Liver (tissue), 9 donors: Measurements from ENCODE around the gene HEPACAM. TPM values are rescaled to one million over a fixed set of nuclear protein-coding genes. Genes with fewer than 3 reads are reported as not detected.
A peak's percentile ranks its signal among the peaks of the same experiment; 100 is the strongest.

Experiments
- DNase-seq: peaks from one replicate; pipeline ENCODE4 v3.0.0-alpha.2; 2017; ENCODE audit warnings: low spot score
- H3K27ac ChIP-seq, 2 donors: one replicate each; pipeline ENCODE4 v1.7.0; 2013; ENCODE audit warnings: inconsistent platforms in 2 of 2, low read length in 2 of 2, control low read depth in 1 of 2, low read depth in 1 of 2, mild to moderate bottlenecking in 1 of 2
- H3K27me3 ChIP-seq, 4 donors: one replicate each; pipeline versions ENCODE4 v1.6.1 to v1.7.0; 2013; ENCODE audit warnings: low read length in 3 of 4, inconsistent platforms in 1 of 4, mild to moderate bottlenecking in 1 of 4, moderate library complexity in 1 of 4; ENCODE audit not compliant: control insufficient read depth in 4 of 4, insufficient read depth in 4 of 4
- H3K36me3 ChIP-seq, 4 donors: one replicate each; pipeline versions ENCODE4 v1.6.1 to v1.7.0; 2013; ENCODE audit warnings: low read length in 3 of 4, mild to moderate bottlenecking in 3 of 4, low read depth in 1 of 4, moderate library complexity in 1 of 4; ENCODE audit not compliant: control insufficient read depth in 4 of 4, insufficient read depth in 3 of 4
- H3K4me1 ChIP-seq, 4 donors: one replicate each; pipeline versions ENCODE4 v1.6.1 to v1.7.0; 2013; ENCODE audit warnings: low read length in 3 of 4, mild to moderate bottlenecking in 3 of 4, moderate library complexity in 1 of 4; ENCODE audit not compliant: control insufficient read depth in 4 of 4, insufficient read depth in 4 of 4
- H3K4me3 ChIP-seq, 3 donors: one replicate each; pipeline versions ENCODE4 v1.6.1 to v1.7.0; 2013; ENCODE audit warnings: low read length in 3 of 3, control low read depth in 1 of 3, low read depth in 1 of 3, mild to moderate bottlenecking in 1 of 3
- H3K9ac ChIP-seq, 2 donors: one replicate each; pipeline ENCODE4 v1.7.0; 2013; ENCODE audit warnings: low read length in 2 of 2, mild to moderate bottlenecking in 2 of 2, moderate library complexity in 2 of 2, control low read depth in 1 of 2, low read depth in 1 of 2
- H3K9me3 ChIP-seq, 4 donors: one replicate each; pipeline versions ENCODE4 v1.6.1 to v1.7.0; 2013; ENCODE audit warnings: low read length in 3 of 4; ENCODE audit not compliant: control insufficient read depth in 4 of 4
- FOXA1 ChIP-seq: IDR thresholded peaks from 2 replicates; pipeline ENCODE4 v1.6.1; 2016; ENCODE audit warnings: antibody characterized with exemption
- FOXA2 ChIP-seq: IDR thresholded peaks from 2 replicates; pipeline ENCODE4 v1.6.1; 2016; ENCODE audit warnings: antibody characterized with exemption
- GABPA ChIP-seq, 2 donors: IDR thresholded peaks in 1 of 2; conservative IDR thresholded peaks in 1 of 2; 2 replicates each; pipeline ENCODE4 v1.6.1; 2016; ENCODE audit warnings: antibody characterized with exemption in 2 of 2, mild to moderate bottlenecking in 1 of 2, moderate library complexity in 1 of 2
- HNF4G ChIP-seq: IDR thresholded peaks from 2 replicates; pipeline ENCODE4 v1.6.1; 2016; ENCODE audit warnings: antibody characterized with exemption
- JUND ChIP-seq, 2 donors: IDR thresholded peaks; 2 replicates each; pipeline ENCODE4 v1.6.1; 2016; ENCODE audit warnings: antibody characterized with exemption in 2 of 2
- NR2F2 ChIP-seq: IDR thresholded peaks from 2 replicates; pipeline ENCODE4 v1.6.1; 2016; ENCODE audit warnings: antibody characterized with exemption
- RAD21 ChIP-seq, 2 donors: IDR thresholded peaks; 2 replicates each; pipeline ENCODE4 v1.6.1; 2016; ENCODE audit warnings: antibody characterized with exemption in 2 of 2, mild to moderate bottlenecking in 2 of 2
- RXRA ChIP-seq, 2 donors: IDR thresholded peaks; 2 replicates each; pipeline ENCODE4 v1.6.1; 2017 to 2018; ENCODE audit warnings: antibody characterized with exemption in 2 of 2, mild to moderate bottlenecking in 1 of 2
- SP1 ChIP-seq: IDR thresholded peaks from 2 replicates; pipeline ENCODE4 v1.6.1; 2018; ENCODE audit warnings: antibody characterized with exemption, mild to moderate bottlenecking
- TAF1 ChIP-seq: conservative IDR thresholded peaks from 2 replicates; pipeline ENCODE4 v1.6.1; 2016; ENCODE audit warnings: antibody characterized with exemption, mild to moderate bottlenecking
- YY1 ChIP-seq: IDR thresholded peaks from 2 replicates; pipeline ENCODE4 v1.6.1; 2016; ENCODE audit warnings: antibody characterized with exemption, mild to moderate bottlenecking
- WGBS: extraction: QIAGEN DNeasy Blood & Tissue Kit; methylation state at CpG from one replicate; pipeline ENCODE4 v1.1.7; 2013; 5-methylcytosine and 5-hydroxymethylcytosine counted together
- polyA plus RNA-seq, 2 donors: library from polyadenylated mRNA; stranded (reverse) in 1 of 2; unstranded in 1 of 2; fragments of 200-250 nt in 1 of 2; fragments of >200 nt in 1 of 2; fragmentation: Nextera tagmentation in 1 of 2; extraction: Ambion mirVana in 1 of 2; gene quantifications; one replicate each; pipeline versions ENCODE4 v1.2.1 to v1.2.3, GENCODE V29; 2013 to 2015
- total RNA-seq, 2 donors: library from RNA; depleted of rRNA; stranded (reverse); fragments of >200 nt; gene quantifications; one replicate each; pipeline ENCODE4 v1.2.3, GENCODE V29; 2014
- TF ChIP-seq, protein P1 (sequence below): IDR thresholded peaks from 2 replicates; pipeline ENCODE4 v1.6.1; 2016; ENCODE audit warnings: antibody characterized with exemption
- TF ChIP-seq, protein P2 (sequence below): fragments of 150-350 bp; IDR thresholded peaks from 2 replicates; pipeline ENCODE4 v1.5.1; 2017; ENCODE audit warnings: improper control_type of control experiment, low read depth, low read length; ENCODE audit not compliant: missing input control
- TF ChIP-seq, protein P3 (sequence below): IDR thresholded peaks from 2 replicates; pipeline ENCODE4 v1.6.1; 2016; ENCODE audit warnings: antibody characterized with exemption, mild to moderate bottlenecking
- donor health status: healthy.
- donor health status: healthy.
- donor health status: healthy.
- donor health status: healthy.
- donor health status: healthy.

The HEPACAM gene
- total and polyA plus RNA-seq, 4 donors: 0.79 to 7.1 (median 3.3) TPM; not detected in 1

GRCh38 chr11:124916370-124916710, 19.5 kb downstream of the HEPACAM start:
- no peak for TF ChIP-seq YY1
- no peak for TF ChIP-seq FOXA2
- TF ChIP-seq NR2F2: no peak
- no peak for TF ChIP-seq FOXA1
- no peak for TF ChIP-seq HNF4G
- TF ChIP-seq RAD21 (IDR thresholded peaks at IDR 0.05): no peak
- no peak for TF ChIP-seq TAF1
- no peak for TF ChIP-seq RXRA (IDR thresholded peaks at IDR 0.05)
- peaks cover 2 to 23% (median 14%) of the 10 kb centered on the region in 4 donors for H3K4me1 ChIP-seq
- DNase-seq: no peak
- no peak overlapping the region for H3K9ac ChIP-seq
- no peaks in the 10 kb centered on the region for H3K27me3 ChIP-seq
- no peaks in the 10 kb centered on the region for H3K36me3 ChIP-seq
- no peaks in the 10 kb centered on the region for H3K9me3 ChIP-seq
- H3K27ac ChIP-seq: no peak overlapping the region
- no peak overlapping the region for H3K4me3 ChIP-seq

- Histone ChIP-seq H3K4me1 (peaks cover 0 to 19% (median 13%) of the 10 kb centered on the region in 4 donors), H3K9me3 (no peaks in the 10 kb centered on the region), H3K9ac (no peak overlapping the region), H3K36me3 (no peaks in the 10 kb centered on the region), H3K4me3 (no peak overlapping the region), H3K27me3 (no peaks in the 10 kb centered on the region), H3K27ac (no peak overlapping the region)
- 66% methylated on average over 3 of the region's 3 CpGs for WGBS
- DNase-seq: no peak
- TF ChIP-seq, protein P1, sequence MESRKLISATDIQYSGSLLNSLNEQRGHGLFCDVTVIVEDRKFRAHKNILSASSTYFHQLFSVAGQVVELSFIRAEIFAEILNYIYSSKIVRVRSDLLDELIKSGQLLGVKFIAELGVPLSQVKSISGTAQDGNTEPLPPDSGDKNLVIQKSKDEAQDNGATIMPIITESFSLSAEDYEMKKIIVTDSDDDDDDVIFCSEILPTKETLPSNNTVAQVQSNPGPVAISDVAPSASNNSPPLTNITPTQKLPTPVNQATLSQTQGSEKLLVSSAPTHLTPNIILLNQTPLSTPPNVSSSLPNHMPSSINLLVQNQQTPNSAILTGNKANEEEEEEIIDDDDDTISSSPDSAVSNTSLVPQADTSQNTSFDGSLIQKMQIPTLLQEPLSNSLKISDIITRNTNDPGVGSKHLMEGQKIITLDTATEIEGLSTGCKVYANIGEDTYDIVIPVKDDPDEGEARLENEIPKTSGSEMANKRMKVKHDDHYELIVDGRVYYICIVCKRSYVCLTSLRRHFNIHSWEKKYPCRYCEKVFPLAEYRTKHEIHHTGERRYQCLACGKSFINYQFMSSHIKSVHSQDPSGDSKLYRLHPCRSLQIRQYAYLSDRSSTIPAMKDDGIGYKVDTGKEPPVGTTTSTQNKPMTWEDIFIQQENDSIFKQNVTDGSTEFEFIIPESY: no peak
- no peak for TF ChIP-seq RXRA (IDR thresholded peaks at IDR 0.05)
- no peak for TF ChIP-seq JUND (IDR thresholded peaks at IDR 0.05)
- no peak for TF ChIP-seq SP1
- TF ChIP-seq, protein P2, sequence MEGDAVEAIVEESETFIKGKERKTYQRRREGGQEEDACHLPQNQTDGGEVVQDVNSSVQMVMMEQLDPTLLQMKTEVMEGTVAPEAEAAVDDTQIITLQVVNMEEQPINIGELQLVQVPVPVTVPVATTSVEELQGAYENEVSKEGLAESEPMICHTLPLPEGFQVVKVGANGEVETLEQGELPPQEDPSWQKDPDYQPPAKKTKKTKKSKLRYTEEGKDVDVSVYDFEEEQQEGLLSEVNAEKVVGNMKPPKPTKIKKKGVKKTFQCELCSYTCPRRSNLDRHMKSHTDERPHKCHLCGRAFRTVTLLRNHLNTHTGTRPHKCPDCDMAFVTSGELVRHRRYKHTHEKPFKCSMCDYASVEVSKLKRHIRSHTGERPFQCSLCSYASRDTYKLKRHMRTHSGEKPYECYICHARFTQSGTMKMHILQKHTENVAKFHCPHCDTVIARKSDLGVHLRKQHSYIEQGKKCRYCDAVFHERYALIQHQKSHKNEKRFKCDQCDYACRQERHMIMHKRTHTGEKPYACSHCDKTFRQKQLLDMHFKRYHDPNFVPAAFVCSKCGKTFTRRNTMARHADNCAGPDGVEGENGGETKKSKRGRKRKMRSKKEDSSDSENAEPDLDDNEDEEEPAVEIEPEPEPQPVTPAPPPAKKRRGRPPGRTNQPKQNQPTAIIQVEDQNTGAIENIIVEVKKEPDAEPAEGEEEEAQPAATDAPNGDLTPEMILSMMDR: peak; percentile 33
- TF ChIP-seq, protein P3, sequence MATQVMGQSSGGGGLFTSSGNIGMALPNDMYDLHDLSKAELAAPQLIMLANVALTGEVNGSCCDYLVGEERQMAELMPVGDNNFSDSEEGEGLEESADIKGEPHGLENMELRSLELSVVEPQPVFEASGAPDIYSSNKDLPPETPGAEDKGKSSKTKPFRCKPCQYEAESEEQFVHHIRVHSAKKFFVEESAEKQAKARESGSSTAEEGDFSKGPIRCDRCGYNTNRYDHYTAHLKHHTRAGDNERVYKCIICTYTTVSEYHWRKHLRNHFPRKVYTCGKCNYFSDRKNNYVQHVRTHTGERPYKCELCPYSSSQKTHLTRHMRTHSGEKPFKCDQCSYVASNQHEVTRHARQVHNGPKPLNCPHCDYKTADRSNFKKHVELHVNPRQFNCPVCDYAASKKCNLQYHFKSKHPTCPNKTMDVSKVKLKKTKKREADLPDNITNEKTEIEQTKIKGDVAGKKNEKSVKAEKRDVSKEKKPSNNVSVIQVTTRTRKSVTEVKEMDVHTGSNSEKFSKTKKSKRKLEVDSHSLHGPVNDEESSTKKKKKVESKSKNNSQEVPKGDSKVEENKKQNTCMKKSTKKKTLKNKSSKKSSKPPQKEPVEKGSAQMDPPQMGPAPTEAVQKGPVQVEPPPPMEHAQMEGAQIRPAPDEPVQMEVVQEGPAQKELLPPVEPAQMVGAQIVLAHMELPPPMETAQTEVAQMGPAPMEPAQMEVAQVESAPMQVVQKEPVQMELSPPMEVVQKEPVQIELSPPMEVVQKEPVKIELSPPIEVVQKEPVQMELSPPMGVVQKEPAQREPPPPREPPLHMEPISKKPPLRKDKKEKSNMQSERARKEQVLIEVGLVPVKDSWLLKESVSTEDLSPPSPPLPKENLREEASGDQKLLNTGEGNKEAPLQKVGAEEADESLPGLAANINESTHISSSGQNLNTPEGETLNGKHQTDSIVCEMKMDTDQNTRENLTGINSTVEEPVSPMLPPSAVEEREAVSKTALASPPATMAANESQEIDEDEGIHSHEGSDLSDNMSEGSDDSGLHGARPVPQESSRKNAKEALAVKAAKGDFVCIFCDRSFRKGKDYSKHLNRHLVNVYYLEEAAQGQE: no peak
- TF ChIP-seq GABPA (IDR thresholded peaks at IDR 0.05 in 1 of 2, conservative IDR thresholded peaks at IDR 0.05 in 1 of 2): no peak
- TF ChIP-seq RAD21 (IDR thresholded peaks at IDR 0.05): peak; percentile 79 to 83
These were observed 20.1 kb downstream of the HEPACAM start for GRCh38 chr11:124915541-124916369.
